GM23338 (cell line): ENCODE data around the gene AFF3. TPM values are rescaled to one million over a fixed set of nuclear protein-coding genes. Genes with fewer than 3 reads are reported as not detected.

Experiments
- ATAC-seq: fragments of 200-7000 bp; cut with Tn5 transposase; 3 replicates; pipeline ENCODE4 v1.9.1; 2020
- DNase-seq: peaks from one replicate; pipeline ENCODE4 v3.0.0-alpha.2; 2015; ENCODE audit warnings: low spot score
- H2AFZ ChIP-seq: fragments of 200-600 bp; sonication (generic); 2 replicates; pipeline ENCODE4 v1.8.0; 2016; ENCODE audit warnings: antibody characterized with exemption, mild to moderate bottlenecking, moderate library complexity
- H3F3A ChIP-seq: fragments of 200-600 bp; sonication (generic); replicated peaks from 2 replicates; pipeline ENCODE4 v1.8.0; 2017; ENCODE audit warnings: antibody characterized with exemption, mixed run types, low read depth
- H3K27ac ChIP-seq: fragments of 200-600 bp; sonication (generic); 2 replicates; pipeline ENCODE4 v1.6.1; 2016; ENCODE audit warnings: low read depth
- H3K27me3 ChIP-seq: fragments of 200-600 bp; sonication (generic); 2 replicates; pipeline ENCODE4 v1.8.0; 2016; ENCODE audit warnings: mild to moderate bottlenecking, mixed run types, moderate library complexity; ENCODE audit not compliant: insufficient read depth
- H3K36me3 ChIP-seq: fragments of 200-600 bp; sonication (generic); 2 replicates; pipeline ENCODE4 v1.8.0; 2016; ENCODE audit warnings: mild to moderate bottlenecking; ENCODE audit not compliant: insufficient read depth
- H3K4me1 ChIP-seq: fragments of 200-600 bp; sonication (generic); 2 replicates; pipeline ENCODE4 v1.8.0; 2016; ENCODE audit warnings: mild to moderate bottlenecking, moderate library complexity; ENCODE audit not compliant: insufficient read depth
- H3K4me2 ChIP-seq: fragments of 200-600 bp; sonication (generic); 2 replicates; pipeline ENCODE4 v1.7.1; 2017; ENCODE audit warnings: mixed run types
- H3K4me3 ChIP-seq: fragments of 200-600 bp; sonication (generic); 2 replicates; pipeline ENCODE4 v1.6.1; 2016; ENCODE audit warnings: mixed run types
- H3K79me2 ChIP-seq: fragments of 200-600 bp; sonication (generic); replicated peaks from 2 replicates; pipeline ENCODE4 v1.8.0; 2017; ENCODE audit warnings: mild to moderate bottlenecking; ENCODE audit not compliant: insufficient read depth
- H3K9me2 ChIP-seq: fragments of 200-600 bp; sonication (generic); 2 replicates; pipeline ENCODE4 v1.8.0; 2017; ENCODE audit not compliant: insufficient read depth
- H4K20me1 ChIP-seq: fragments of 200-600 bp; sonication (generic); replicated peaks from 2 replicates; pipeline ENCODE4 v1.8.0; 2017; ENCODE audit warnings: mild to moderate bottlenecking; ENCODE audit not compliant: insufficient read depth
- H3K27ac Mint-ChIP-seq: 2 replicates; pipeline ENCODE4 v1.8.0; 2020; ENCODE audit warnings: inconsistent platforms, mild to moderate bottlenecking, moderate library complexity, mixed read lengths
- H3K27me3 Mint-ChIP-seq: 3 replicates; pipeline ENCODE4 v1.8.0; 2022; ENCODE audit warnings: low read depth, mild to moderate bottlenecking, moderate library complexity, mixed read lengths, inconsistent platforms; ENCODE audit not compliant: insufficient read depth, poor library complexity
- H3K36me3 Mint-ChIP-seq: 3 replicates; pipeline ENCODE4 v1.8.0; 2021; ENCODE audit warnings: low read depth, mild to moderate bottlenecking, inconsistent platforms, moderate library complexity, mixed read lengths
- H3K4me1 Mint-ChIP-seq: 3 replicates; pipeline ENCODE4 v1.8.0; 2020; ENCODE audit warnings: mild to moderate bottlenecking, inconsistent platforms, mixed read lengths
- H3K4me3 Mint-ChIP-seq: 3 replicates; pipeline ENCODE4 v1.8.0; 2021; ENCODE audit warnings: moderate library complexity, mild to moderate bottlenecking, inconsistent platforms, mixed read lengths
- H3K9me3 Mint-ChIP-seq: 3 replicates; pipeline ENCODE4 v1.8.0; 2020; ENCODE audit warnings: moderate library complexity, mild to moderate bottlenecking, inconsistent platforms, mixed read lengths
- CREB1 ChIP-seq: fragments of 250-450 bp; sonication (Bioruptor Pico); IDR thresholded peaks from 2 replicates; pipeline ENCODE4 v1.5.0; 2020; ENCODE audit warnings: low read depth, mild to moderate bottlenecking, moderate library complexity
- EZH2 ChIP-seq: fragments of 200-600 bp; sonication (generic); IDR thresholded peaks from one replicate; pipeline ENCODE4 v1.8.0; 2017; ENCODE audit warnings: antibody characterized with exemption, mild to moderate bottlenecking, low read depth; ENCODE audit not compliant: unreplicated experiment
- JUNB ChIP-seq: IDR thresholded peaks from one replicate; pipeline ENCODE4 v1.6.1; 2016; ENCODE audit warnings: antibody characterized with exemption; ENCODE audit not compliant: unreplicated experiment
- NANOG ChIP-seq: IDR thresholded peaks from 2 replicates; pipeline ENCODE4 v1.6.1; 2016; ENCODE audit warnings: antibody characterized with exemption, borderline replicate concordance
- POLR2AphosphoS5 ChIP-seq: IDR thresholded peaks from 2 replicates; pipeline ENCODE4 v1.6.1; 2016; ENCODE audit warnings: antibody characterized with exemption, low read depth
- STAT1 ChIP-seq: IDR thresholded peaks from one replicate; pipeline ENCODE4 v1.6.1; 2016; ENCODE audit warnings: antibody characterized with exemption; ENCODE audit not compliant: unreplicated experiment
- ZNF114 ChIP-seq: fragments of 250-450 bp; sonication (Bioruptor Pico); IDR thresholded peaks from 2 replicates; pipeline ENCODE4 v1.5.0; 2020; ENCODE audit warnings: mild to moderate bottlenecking, moderate library complexity
- polyA plus RNA-seq: library from polyadenylated mRNA; unstranded; fragments of >200 nt; fragmentation: Nextera tagmentation; extraction: Ambion mirVana; gene quantifications from 2 replicates; pipeline ENCODE4 v1.2.1, GENCODE V29; 2016
- total RNA-seq: library from RNA; depleted of rRNA; stranded (reverse); fragments of >200 nt; shearing (Covaris generic); gene quantifications from 2 replicates; pipeline ENCODE4 v1.2.3, GENCODE V29; 2014
- TF ChIP-seq, protein P1 (sequence below): fragments of 250-450 bp; sonication (Bioruptor Pico); IDR thresholded peaks from 2 replicates; pipeline ENCODE4 v1.5.0; 2020; ENCODE audit warnings: mild to moderate bottlenecking, moderate library complexity
- TF ChIP-seq, protein P2 (sequence below), 2 experiments: fragments of 200-600 bp in 1 of 2; sonication (generic) in 1 of 2; conservative IDR thresholded peaks; 2 replicates each; pipeline versions ENCODE4 v1.5.1 to v1.6.1; 2016 to 2017; ENCODE audit warnings: antibody characterized with exemption in 2 of 2, low read depth in 2 of 2, mild to moderate bottlenecking in 2 of 2, moderate library complexity in 1 of 2

AFF3 gene
- total and polyA plus RNA-seq, 2 experiments from 2014 or later = 0.73 to 1.4 TPM

DNA sequence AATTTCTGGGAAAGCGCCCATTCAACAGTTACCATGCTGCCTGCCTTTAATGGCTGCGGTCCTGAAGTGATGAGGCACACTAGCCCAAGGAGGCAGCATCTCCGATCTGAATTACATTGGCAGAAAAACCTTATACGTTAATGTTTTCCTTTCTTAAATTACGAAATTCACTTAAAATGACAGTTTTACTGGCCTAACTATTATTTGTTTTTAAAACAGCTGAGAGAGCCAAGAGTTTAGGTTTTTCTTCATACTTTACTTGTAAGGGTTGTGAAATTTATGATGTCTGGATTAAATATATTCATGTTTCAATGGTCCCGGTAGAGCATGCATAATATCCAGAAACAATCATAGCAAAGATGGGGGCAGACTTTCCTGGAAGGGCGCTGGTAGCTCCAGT lies 537.4 kb downstream of the AFF3 start (continued):
- TF ChIP-seq, protein P1, sequence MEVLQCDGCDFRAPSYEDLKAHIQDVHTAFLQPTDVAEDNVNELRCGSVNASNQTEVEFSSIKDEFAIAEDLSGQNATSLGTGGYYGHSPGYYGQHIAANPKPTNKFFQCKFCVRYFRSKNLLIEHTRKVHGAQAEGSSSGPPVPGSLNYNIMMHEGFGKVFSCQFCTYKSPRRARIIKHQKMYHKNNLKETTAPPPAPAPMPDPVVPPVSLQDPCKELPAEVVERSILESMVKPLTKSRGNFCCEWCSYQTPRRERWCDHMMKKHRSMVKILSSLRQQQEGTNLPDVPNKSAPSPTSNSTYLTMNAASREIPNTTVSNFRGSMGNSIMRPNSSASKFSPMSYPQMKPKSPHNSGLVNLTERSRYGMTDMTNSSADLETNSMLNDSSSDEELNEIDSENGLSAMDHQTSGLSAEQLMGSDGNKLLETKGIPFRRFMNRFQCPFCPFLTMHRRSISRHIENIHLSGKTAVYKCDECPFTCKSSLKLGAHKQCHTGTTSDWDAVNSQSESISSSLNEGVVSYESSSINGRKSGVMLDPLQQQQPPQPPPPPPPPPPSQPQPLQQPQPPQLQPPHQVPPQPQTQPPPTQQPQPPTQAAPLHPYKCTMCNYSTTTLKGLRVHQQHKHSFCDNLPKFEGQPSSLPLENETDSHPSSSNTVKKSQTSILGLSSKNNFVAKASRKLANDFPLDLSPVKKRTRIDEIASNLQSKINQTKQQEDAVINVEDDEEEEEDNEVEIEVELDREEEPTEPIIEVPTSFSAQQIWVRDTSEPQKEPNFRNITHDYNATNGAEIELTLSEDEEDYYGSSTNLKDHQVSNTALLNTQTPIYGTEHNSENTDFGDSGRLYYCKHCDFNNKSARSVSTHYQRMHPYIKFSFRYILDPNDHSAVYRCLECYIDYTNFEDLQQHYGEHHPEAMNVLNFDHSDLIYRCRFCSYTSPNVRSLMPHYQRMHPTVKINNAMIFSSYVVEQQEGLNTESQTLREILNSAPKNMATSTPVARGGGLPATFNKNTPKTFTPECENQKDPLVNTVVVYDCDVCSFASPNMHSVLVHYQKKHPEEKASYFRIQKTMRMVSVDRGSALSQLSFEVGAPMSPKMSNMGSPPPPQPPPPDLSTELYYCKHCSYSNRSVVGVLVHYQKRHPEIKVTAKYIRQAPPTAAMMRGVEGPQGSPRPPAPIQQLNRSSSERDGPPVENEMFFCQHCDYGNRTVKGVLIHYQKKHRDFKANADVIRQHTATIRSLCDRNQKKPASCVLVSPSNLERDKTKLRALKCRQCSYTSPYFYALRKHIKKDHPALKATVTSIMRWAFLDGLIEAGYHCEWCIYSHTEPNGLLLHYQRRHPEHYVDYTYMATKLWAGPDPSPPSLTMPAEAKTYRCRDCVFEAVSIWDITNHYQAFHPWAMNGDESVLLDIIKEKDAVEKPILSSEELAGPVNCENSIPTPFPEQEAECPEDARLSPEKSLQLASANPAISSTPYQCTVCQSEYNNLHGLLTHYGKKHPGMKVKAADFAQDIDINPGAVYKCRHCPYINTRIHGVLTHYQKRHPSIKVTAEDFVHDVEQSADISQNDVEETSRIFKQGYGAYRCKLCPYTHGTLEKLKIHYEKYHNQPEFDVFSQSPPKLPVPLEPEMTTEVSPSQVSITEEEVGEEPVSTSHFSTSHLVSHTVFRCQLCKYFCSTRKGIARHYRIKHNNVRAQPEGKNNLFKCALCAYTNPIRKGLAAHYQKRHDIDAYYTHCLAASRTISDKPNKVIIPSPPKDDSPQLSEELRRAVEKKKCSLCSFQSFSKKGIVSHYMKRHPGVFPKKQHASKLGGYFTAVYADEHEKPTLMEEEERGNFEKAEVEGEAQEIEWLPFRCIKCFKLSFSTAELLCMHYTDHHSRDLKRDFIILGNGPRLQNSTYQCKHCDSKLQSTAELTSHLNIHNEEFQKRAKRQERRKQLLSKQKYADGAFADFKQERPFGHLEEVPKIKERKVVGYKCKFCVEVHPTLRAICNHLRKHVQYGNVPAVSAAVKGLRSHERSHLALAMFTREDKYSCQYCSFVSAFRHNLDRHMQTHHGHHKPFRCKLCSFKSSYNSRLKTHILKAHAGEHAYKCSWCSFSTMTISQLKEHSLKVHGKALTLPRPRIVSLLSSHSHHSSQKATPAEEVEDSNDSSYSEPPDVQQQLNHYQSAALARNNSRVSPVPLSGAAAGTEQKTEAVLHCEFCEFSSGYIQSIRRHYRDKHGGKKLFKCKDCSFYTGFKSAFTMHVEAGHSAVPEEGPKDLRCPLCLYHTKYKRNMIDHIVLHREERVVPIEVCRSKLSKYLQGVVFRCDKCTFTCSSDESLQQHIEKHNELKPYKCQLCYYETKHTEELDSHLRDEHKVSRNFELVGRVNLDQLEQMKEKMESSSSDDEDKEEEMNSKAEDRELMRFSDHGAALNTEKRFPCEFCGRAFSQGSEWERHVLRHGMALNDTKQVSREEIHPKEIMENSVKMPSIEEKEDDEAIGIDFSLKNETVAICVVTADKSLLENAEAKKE (CRISPR knock-in tag) = no peak

DNA sequence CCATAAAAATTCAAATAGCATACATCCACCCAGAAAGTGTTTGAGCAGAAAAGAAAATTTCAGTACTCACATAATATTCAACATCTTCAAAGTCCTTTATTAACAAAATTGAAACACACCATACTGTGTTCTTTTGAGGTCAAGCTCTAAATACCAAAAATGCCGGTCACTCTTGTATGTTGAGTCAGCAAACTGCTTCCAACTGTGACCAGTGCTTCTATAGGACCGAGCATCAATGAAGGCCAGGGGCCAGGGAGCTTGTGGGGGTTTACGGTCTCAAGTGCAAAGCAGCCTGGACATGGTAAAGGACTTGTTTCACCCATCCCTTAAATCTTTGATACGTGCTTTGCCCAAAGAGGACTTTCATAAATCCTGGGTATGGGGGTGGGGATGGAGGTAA lies 539.9 kb downstream of the AFF3 start:
- no peak overlapping the region for H3K4me2 ChIP-seq
- H3K27ac ChIP-seq = no peak overlapping the region
- TF ChIP-seq POLR2AphosphoS5 (no peak), EZH2 (no peak), ZNF114 (CRISPR knock-in tag) (no peak), NANOG (no peak), STAT1 (no peak), CREB1 (CRISPR knock-in tag) (no peak), JUNB (no peak)
- TF ChIP-seq, protein P2, sequence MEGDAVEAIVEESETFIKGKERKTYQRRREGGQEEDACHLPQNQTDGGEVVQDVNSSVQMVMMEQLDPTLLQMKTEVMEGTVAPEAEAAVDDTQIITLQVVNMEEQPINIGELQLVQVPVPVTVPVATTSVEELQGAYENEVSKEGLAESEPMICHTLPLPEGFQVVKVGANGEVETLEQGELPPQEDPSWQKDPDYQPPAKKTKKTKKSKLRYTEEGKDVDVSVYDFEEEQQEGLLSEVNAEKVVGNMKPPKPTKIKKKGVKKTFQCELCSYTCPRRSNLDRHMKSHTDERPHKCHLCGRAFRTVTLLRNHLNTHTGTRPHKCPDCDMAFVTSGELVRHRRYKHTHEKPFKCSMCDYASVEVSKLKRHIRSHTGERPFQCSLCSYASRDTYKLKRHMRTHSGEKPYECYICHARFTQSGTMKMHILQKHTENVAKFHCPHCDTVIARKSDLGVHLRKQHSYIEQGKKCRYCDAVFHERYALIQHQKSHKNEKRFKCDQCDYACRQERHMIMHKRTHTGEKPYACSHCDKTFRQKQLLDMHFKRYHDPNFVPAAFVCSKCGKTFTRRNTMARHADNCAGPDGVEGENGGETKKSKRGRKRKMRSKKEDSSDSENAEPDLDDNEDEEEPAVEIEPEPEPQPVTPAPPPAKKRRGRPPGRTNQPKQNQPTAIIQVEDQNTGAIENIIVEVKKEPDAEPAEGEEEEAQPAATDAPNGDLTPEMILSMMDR (conservative IDR thresholded peaks at IDR 0.05; ENCODE audit: low read depth in 2 of 2) = no peak
- TF ChIP-seq, protein P1 (CRISPR knock-in tag) = no peak

More for the DNA sequence above, 539.9 kb downstream of the AFF3 start:
- ATAC-seq (no peak), DNase-seq (no peak)
- no peaks in the 10 kb centered on the region for H3F3A ChIP-seq
- no peaks in the 10 kb centered on the region for H3K9me2 ChIP-seq
- Mint-ChIP-seq H3K4me3 (no peak overlapping the region), H3K9me3 (no peaks in the 10 kb centered on the region), H3K27me3 (no peaks in the 10 kb centered on the region), H3K27ac (no peak overlapping the region), H3K4me1 (no peaks in the 10 kb centered on the region), H3K36me3 (no peaks in the 10 kb centered on the region)
- no peak overlapping the region for H2AFZ ChIP-seq
- H3K27me3 ChIP-seq = no peaks in the 10 kb centered on the region
- H3K4me1 ChIP-seq = no peaks in the 10 kb centered on the region
- no peak overlapping the region for H3K4me3 ChIP-seq
- no peaks in the 10 kb centered on the region for H4K20me1 ChIP-seq
- no peaks in the 10 kb centered on the region for H3K36me3 ChIP-seq
- H3K79me2 ChIP-seq = no peaks in the 10 kb centered on the region
